ENCODE data around the gene ATP6V1C2.
"Not testable (repeated sequence)": the region's sequence is repeated elsewhere in the genome, so short reads cannot be mapped to it uniquely, and the experiment has no call there.

The ATP6V1C2 gene

DNA sequence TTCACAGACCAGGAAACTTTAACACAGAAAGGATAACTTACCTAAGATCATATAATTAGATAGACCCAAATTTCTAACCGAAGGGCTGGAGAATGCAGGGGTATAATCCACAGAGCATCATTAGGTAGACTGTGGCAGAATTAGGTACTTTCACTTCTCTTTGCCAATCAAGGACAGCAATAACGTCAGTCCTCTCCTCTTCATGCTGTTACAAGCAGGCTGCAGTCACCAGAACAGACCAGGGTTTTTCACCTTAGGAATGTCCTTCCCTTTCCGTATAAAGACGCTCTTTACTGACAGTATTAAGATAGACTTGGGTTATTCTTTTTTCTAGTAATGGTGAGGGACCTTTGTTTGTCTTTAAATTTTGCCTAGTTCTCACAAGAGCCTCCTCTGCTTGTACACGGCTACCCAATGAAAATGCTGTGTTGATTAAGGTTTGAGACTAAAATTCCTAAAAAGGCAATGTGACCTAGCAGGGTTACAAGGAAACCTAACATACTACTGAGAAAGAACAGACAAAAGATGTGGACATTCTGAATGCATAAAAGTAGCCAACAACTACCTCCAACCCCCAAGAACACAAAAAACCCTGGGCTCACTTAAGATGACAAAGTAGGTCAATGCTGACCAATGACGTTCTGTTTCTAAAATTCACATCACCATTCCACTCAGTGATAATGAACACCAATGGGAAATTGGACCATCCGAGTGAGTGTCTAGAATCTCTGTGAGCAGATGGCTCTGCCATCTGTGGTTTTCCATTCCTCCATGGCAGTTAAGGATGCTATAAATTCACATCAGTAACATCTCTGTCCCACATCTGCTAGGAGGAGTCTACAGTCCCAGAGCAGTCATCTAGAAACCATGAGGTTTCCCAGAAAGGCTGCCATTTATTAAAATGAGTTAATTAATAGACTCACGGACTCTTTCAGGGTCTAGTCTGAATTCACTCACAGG is 89.1 kb downstream of the ATP6V1C2 start:
- Histone ChIP-seq H3K9ac (ENCODE audit: low read length) (no peak overlapping the region), H3K27ac (ENCODE audit: low read depth, low read length) (no peak overlapping the region), H3K9me3 (ENCODE audit: low read length) (no peaks in the 10 kb centered on the region), H3K4me3 (ENCODE audit: low read depth in 1 of 2, low read length in 2 of 2) (peak overlapping the region in 1 of 2 donors; percentile 69), H3K27me3 (ENCODE audit: control insufficient read depth in 1 of 2, insufficient read depth in 2 of 2, low read length in 2 of 2) (no peaks in the 10 kb centered on the region), H3K36me3 (ENCODE audit: insufficient read depth, low read length) (no peaks in the 10 kb centered on the region), H3K4me1 (ENCODE audit: insufficient read depth, low read length) (peaks cover 19% of the 10 kb centered on the region)

DNA sequence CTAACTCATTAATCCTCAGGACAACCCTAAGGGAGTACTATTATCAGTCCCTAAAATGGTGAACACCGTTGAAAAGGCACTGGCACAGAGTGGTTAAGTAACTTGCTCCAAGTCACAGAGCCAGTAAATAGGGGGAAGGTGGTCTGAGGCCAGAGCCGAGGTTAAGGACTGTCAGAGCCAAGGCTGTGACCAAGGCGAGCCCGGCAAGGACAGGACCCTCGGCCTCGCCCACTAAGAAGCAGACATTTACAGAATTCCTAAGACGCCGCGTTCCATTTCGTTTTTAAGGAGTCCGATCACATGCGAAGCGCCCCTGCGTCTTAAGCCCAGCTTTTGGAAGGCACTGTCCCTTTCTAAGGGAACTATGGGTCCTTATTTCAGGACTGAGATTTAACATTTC is 90.1 kb downstream of the ATP6V1C2 start:
- Histone ChIP-seq H3K27me3 (ENCODE audit: control insufficient read depth in 1 of 2, insufficient read depth in 2 of 2, low read length in 2 of 2) (no peaks in the 10 kb centered on the region), H3K9ac (ENCODE audit: low read length) (peak overlapping the region; percentile 91), H3K27ac (ENCODE audit: low read depth, low read length) (peak overlapping the region; percentile 73), H3K9me3 (ENCODE audit: low read length) (no peaks in the 10 kb centered on the region), H3K4me1 (ENCODE audit: insufficient read depth, low read length) (peaks cover 19% of the 10 kb centered on the region), H3K4me3 (ENCODE audit: low read depth in 1 of 2, low read length in 2 of 2) (peak overlapping the region; percentile 22 to 69), H3K36me3 (ENCODE audit: insufficient read depth, low read length) (no peaks in the 10 kb centered on the region)

- Histone ChIP-seq H3K27ac (ENCODE audit: low read depth, low read length) (peak within 1 kb of the TSS; percentile 73), H3K4me3 (ENCODE audit: low read depth in 1 of 2, low read length in 2 of 2) (peak within 1 kb of the TSS; percentile 41 to 69), H3K27me3 (ENCODE audit: control insufficient read depth in 1 of 2, insufficient read depth in 2 of 2, low read length in 2 of 2) (no peaks in the 10 kb centered on the region), H3K9ac (ENCODE audit: low read length) (peak within 1 kb of the TSS; percentile 91), H3K9me3 (ENCODE audit: low read length) (no peaks in the 10 kb centered on the region), H3K36me3 (ENCODE audit: insufficient read depth, low read length) (no peaks in the 10 kb centered on the region), H3K4me1 (ENCODE audit: insufficient read depth, low read length) (peaks cover 19% of the 10 kb centered on the region)
Observed at GRCh38 chr2:10812362-10813162, 91.1 kb downstream of the ATP6V1C2 start, which contains the start of gene PDIA6. TSS of gene PDIA6 (minus strand) at chr2:10812785. CDS start at chr2:10812696, 89 bp downstream.

GRCh38 chr2:10813163-10814138 is 92.0 kb downstream of the ATP6V1C2 start:
- not testable (repeated sequence) for H3K27me3 ChIP-seq (ENCODE audit: control insufficient read depth in 1 of 2, insufficient read depth in 2 of 2, low read length in 2 of 2); H3K9me3 ChIP-seq (ENCODE audit: low read length); H3K36me3 ChIP-seq (ENCODE audit: insufficient read depth, low read length); H3K9ac ChIP-seq (ENCODE audit: low read length)
- H3K27ac ChIP-seq (ENCODE audit: low read depth, low read length), result peak overlapping the region; percentile 64
- peaks cover 19% of the 10 kb centered on the region for H3K4me1 ChIP-seq (ENCODE audit: insufficient read depth, low read length)
- H3K4me3 ChIP-seq (ENCODE audit: low read depth in 1 of 2, low read length in 2 of 2), result peak overlapping the region; percentile 41 to 69

GRCh38 chr2:10814142-10814541 is 92.7 kb downstream of the ATP6V1C2 start:
- Histone ChIP-seq H3K4me1 (ENCODE audit: insufficient read depth, low read length) (peaks cover 19% of the 10 kb centered on the region), H3K27me3 (ENCODE audit: control insufficient read depth in 1 of 2, insufficient read depth in 2 of 2, low read length in 2 of 2) (no peaks in the 10 kb centered on the region), H3K27ac (ENCODE audit: low read depth, low read length) (no peak overlapping the region), H3K36me3 (ENCODE audit: insufficient read depth, low read length) (no peaks in the 10 kb centered on the region), H3K9ac (ENCODE audit: low read length) (no peak overlapping the region), H3K9me3 (ENCODE audit: low read length) (no peaks in the 10 kb centered on the region), H3K4me3 (ENCODE audit: low read depth in 1 of 2, low read length in 2 of 2) (no peak overlapping the region)

DNA sequence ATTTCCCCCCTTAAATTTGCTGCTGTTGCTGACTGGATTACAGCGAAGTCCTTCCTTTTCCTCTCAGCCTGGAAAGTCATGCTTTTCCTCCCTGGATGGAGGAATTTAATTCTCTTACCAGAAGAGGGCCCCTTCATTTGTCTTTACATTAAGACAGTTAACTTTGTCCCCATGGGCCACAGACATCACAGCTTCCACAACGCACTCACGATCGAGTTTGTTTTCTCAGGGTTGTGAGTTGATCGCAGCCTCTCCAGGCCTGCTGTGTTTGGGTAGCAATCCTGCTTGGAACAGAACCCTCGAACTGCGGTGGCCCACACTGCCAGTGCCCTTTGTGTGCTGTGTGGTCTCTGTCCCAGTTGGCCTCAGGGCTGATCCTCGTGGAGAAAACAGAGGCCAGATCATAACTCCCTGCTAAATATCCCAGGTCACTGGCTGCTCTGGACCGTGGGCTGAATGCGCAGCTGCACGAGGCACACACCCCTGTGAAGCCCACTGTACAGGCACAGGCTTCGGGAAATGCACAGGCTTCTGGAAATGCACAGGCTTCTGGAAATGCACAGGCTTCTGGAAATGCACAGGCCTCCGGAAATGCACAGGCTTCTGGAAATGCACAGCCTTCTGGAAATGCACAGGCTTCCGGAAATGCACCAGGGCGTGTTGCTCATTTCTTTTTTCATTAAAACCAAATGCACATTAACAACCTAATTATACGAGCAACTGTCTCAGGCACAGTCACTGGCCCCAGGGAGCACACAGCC is 93.3 kb downstream of the ATP6V1C2 start:
- Histone ChIP-seq H3K9ac (ENCODE audit: low read length) (no peak overlapping the region), H3K27ac (ENCODE audit: low read depth, low read length) (no peak overlapping the region), H3K4me1 (ENCODE audit: insufficient read depth, low read length) (peaks cover 19% of the 10 kb centered on the region), H3K36me3 (ENCODE audit: insufficient read depth, low read length) (no peaks in the 10 kb centered on the region), H3K9me3 (ENCODE audit: low read length) (no peaks in the 10 kb centered on the region), H3K27me3 (ENCODE audit: control insufficient read depth in 1 of 2, insufficient read depth in 2 of 2, low read length in 2 of 2) (no peaks in the 10 kb centered on the region), H3K4me3 (ENCODE audit: low read depth in 1 of 2, low read length in 2 of 2) (no peak overlapping the region)

GRCh38 chr2:10817413-10817812 is 96.0 kb downstream of the ATP6V1C2 start:
- Histone ChIP-seq H3K9me3 (ENCODE audit: low read length) (no peaks in the 10 kb centered on the region), H3K36me3 (ENCODE audit: insufficient read depth, low read length) (no peaks in the 10 kb centered on the region), H3K27ac (ENCODE audit: low read depth, low read length) (no peak overlapping the region), H3K9ac (ENCODE audit: low read length) (no peak overlapping the region), H3K27me3 (ENCODE audit: control insufficient read depth in 1 of 2, insufficient read depth in 2 of 2, low read length in 2 of 2) (no peaks in the 10 kb centered on the region), H3K4me1 (ENCODE audit: insufficient read depth, low read length) (no peaks in the 10 kb centered on the region), H3K4me3 (ENCODE audit: low read depth in 1 of 2, low read length in 2 of 2) (no peak overlapping the region)

DNA sequence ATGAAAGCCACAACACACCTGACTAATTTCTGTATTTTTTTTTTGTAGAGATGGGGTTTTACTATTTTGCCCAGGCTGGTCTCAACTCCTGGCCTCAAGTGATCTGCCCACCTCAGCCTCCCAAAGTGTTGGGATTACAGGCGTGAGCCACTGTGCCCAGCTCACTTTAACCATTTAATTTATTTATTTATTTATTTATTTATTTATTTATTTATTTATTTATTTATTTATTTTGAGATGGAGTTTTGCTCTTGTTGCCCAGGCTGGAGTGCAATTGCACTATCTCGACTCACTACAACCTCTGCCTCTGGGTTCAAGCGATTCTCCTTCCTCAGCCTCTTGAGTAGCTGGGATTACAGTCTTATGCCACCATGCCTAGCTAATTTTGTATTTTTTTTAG is 96.9 kb downstream of the ATP6V1C2 start:
- H3K27me3 ChIP-seq (ENCODE audit: control insufficient read depth in 1 of 2, insufficient read depth in 2 of 2, low read length in 2 of 2); H3K9me3 ChIP-seq (ENCODE audit: low read length); H3K4me1 ChIP-seq (ENCODE audit: insufficient read depth, low read length); H3K4me3 ChIP-seq (ENCODE audit: low read depth in 1 of 2, low read length in 2 of 2); H3K36me3 ChIP-seq (ENCODE audit: insufficient read depth, low read length); H3K27ac ChIP-seq (ENCODE audit: low read depth, low read length); H3K9ac ChIP-seq (ENCODE audit: low read length): not testable (repeated sequence)

- no peak overlapping the region for H3K4me3 ChIP-seq (ENCODE audit: low read depth in 1 of 2, low read length in 2 of 2)
- no peaks in the 10 kb centered on the region for H3K4me1 ChIP-seq (ENCODE audit: insufficient read depth, low read length)
- no peaks in the 10 kb centered on the region for H3K27me3 ChIP-seq (ENCODE audit: control insufficient read depth in 1 of 2, insufficient read depth in 2 of 2, low read length in 2 of 2)
- H3K9me3 ChIP-seq (ENCODE audit: low read length), result no peaks in the 10 kb centered on the region
- no peak overlapping the region for H3K9ac ChIP-seq (ENCODE audit: low read length)
- H3K27ac ChIP-seq (ENCODE audit: low read depth, low read length), result no peak overlapping the region
- H3K36me3 ChIP-seq (ENCODE audit: insufficient read depth, low read length), result no peaks in the 10 kb centered on the region
Observed at GRCh38 chr2:10818984-10819383, 97.6 kb downstream of the ATP6V1C2 start.

- Histone ChIP-seq H3K9ac (ENCODE audit: low read length) (no peak overlapping the region), H3K36me3 (ENCODE audit: insufficient read depth, low read length) (no peaks in the 10 kb centered on the region), H3K27ac (ENCODE audit: low read depth, low read length) (no peak overlapping the region), H3K4me1 (ENCODE audit: insufficient read depth, low read length) (no peaks in the 10 kb centered on the region), H3K9me3 (ENCODE audit: low read length) (no peaks in the 10 kb centered on the region), H3K4me3 (ENCODE audit: low read depth in 1 of 2, low read length in 2 of 2) (no peak overlapping the region), H3K27me3 (ENCODE audit: control insufficient read depth in 1 of 2, insufficient read depth in 2 of 2, low read length in 2 of 2) (no peaks in the 10 kb centered on the region)
Observed at GRCh38 chr2:10819714-10820314, 98.4 kb downstream of the ATP6V1C2 start.
